Heart right ventricle (tissue), 16 donors: ENCODE results near the gene AFDN. TPM values are rescaled to one million over a fixed set of nuclear protein-coding genes. Genes with fewer than 3 reads are reported as not detected.

Experiments used
- ATAC-seq, 8 donors: fragments of 200-7000 bp; cut with Tn5 transposase; one replicate each; pipeline ENCODE4 v1.9.1; 2020; ENCODE audit warnings: mild to moderate bottlenecking in 8 of 8, moderate library complexity in 8 of 8, moderate number of reproducible peaks in 1 of 8
- DNase-seq, 2 donors: peaks; one replicate each; pipeline ENCODE4 v3.0.0-alpha.2; 2020
- H3K27ac ChIP-seq, 10 donors: fragments of 200-600 bp; sonication (generic) in 2 of 10; one replicate each; pipeline versions ENCODE4 v1.5.0 to v1.8.0; 2020 to 2022; ENCODE audit warnings: mild to moderate bottlenecking in 3 of 10
- H3K27me3 ChIP-seq, 7 donors: fragments of 200-600 bp; one replicate each; pipeline ENCODE4 v1.8.0; 2021 to 2022; ENCODE audit warnings: mild to moderate bottlenecking in 2 of 7
- H3K36me3 ChIP-seq, 9 donors: fragments of 200-600 bp; sonication (generic) in 1 of 9; one replicate each; pipeline versions ENCODE4 v1.5.0 to v1.8.0; 2020 to 2022; ENCODE audit warnings: mild to moderate bottlenecking in 2 of 9
- H3K4me1 ChIP-seq, 9 donors: fragments of 200-600 bp; sonication (generic) in 1 of 9; one replicate each; pipeline versions ENCODE4 v1.5.0 to v1.8.0; 2020 to 2022; ENCODE audit warnings: mild to moderate bottlenecking in 4 of 9
- H3K4me3 ChIP-seq, 10 donors: fragments of 200-600 bp; sonication (generic) in 2 of 10; one replicate each; pipeline versions ENCODE4 v1.5.0 to v1.8.0; 2020 to 2022; ENCODE audit warnings: mild to moderate bottlenecking in 7 of 10, moderate library complexity in 2 of 10
- H3K9me3 ChIP-seq, 11 donors: fragments of 200-600 bp in 10 of 11; sonication (generic) in 2 of 11; one replicate each; pipeline versions ENCODE4 v1.5.0 to v1.8.0; 2013 to 2022; ENCODE audit warnings: mild to moderate bottlenecking in 2 of 11, control low read depth in 1 of 11, moderate library complexity in 1 of 11
- CTCF ChIP-seq, 9 donors: fragments of 200-600 bp; sonication (generic) in 2 of 9; IDR thresholded peaks; one replicate each; pipeline versions ENCODE4 v1.5.0 to v1.8.0; 2021 to 2022; ENCODE audit warnings: antibody characterized with exemption in 9 of 9, mild to moderate bottlenecking in 5 of 9, moderate library complexity in 1 of 9
- WGBS, 2 donors: extraction: QIAGEN DNeasy Blood & Tissue Kit; methylation state at CpG; one replicate each; pipeline ENCODE4 v1.1.7; 2013; ENCODE audit warnings: inconsistent platforms in 1 of 2; 5-methylcytosine and 5-hydroxymethylcytosine counted together
- intact Hi-C, 10 donors: fragments of 100-400 bp; cut with DNase I; formaldehyde crosslinking; loops; one replicate each; pipeline versions ENCODE4 v1.11.1 to v1.14.2; 2022
- polyA plus RNA-seq, 2 donors: library from polyadenylated mRNA; stranded (reverse); fragments of 200-250 nt; gene quantifications; one replicate each; pipeline ENCODE4 v1.2.3, GENCODE V29; 2013
- total RNA-seq, 10 donors: library from RNA; stranded (reverse); fragmentation: NEBNext Ultra II Directional in 3 of 10; extraction: Animal tissue kit (Norgen Biotek cat#: 25700) in 3 of 10; gene quantifications; one replicate each; pipeline versions ENCODE4 v1.2.1 to v1.2.4, GENCODE V29; 2021 to 2023
- donor health status: Arrhythmogenic right ventricular cardiomyopathy.
- donor health status: ischemic (EF 13 %, LVEDD 7.1; RV severe dilation, severe dysfunction).
- donor health status: healthy with polysubstance abuse.
- donor health status: DM: no; HTN: yes; CAD: no.
- donor health status: DM: no; HTN: no; CAD: no.
- donor health status: ischemic (EF 25% LVEDD 6.9; RV normal size, moderate dysfunction).
- donor health status: ischemic (EF 25% LVEDD 5.7; RV mildly dilated, moderate dysfunction).
- donor health status: healthy.
- donor health status: DM: yes; HTN: yes; CAD: no.
- donor health status: Ischemic cardiomyopathy.
- donor health status: ischemic (EF 35%, LVEDD 5.7; RV mildly dilated, moderate dysfunction).
- donor health status: nonischemic (EF 11% LVEDD 7.7; RV severe dilation, severe dysfunction).
- donor health status: DM: yes; HTN: yes; CAD: no.
- donor health status: PGD.
- donor health status: ischemic (EF 29% LVEDD 5.4; RV normal size, mild dysfunction).
- donor health status: nonischemic (EF 23%, LVEDD 6.1; RV moderate dilation, normal function).

AFDN gene
- total and polyA plus RNA-seq, 12 donors = 17.4 to 79.9 (median 58.0) TPM

GRCh38 chr6:167944130-167944529 lies 117.4 kb downstream of the AFDN start:
- whole genome bisulfite sequencing, 2 donors = 94 to 95% methylated on average over 4 of the region's 4 CpGs
- TF ChIP-seq CTCF (IDR thresholded peaks at IDR 0.05) = no peak
- intact Hi-C loops = no loop called here
- Histone ChIP-seq H3K27me3 (no peaks in the 10 kb centered on the region), H3K4me3 (no peak overlapping the region), H3K4me1 (peaks cover 0 to 9% (median 0%) of the 10 kb centered on the region in 9 donors), H3K27ac (no peak overlapping the region), H3K9me3 (no peaks in the 10 kb centered on the region), H3K36me3 (peaks cover 0 to 72% (median 50%) of the 10 kb centered on the region in 9 donors)
- ATAC-seq = no peak
- DNase-seq = no peak

- intact Hi-C loops = no loop called here
- peaks cover 0 to 91% (median 69%) of the 10 kb centered on the region in 9 donors for H3K36me3 ChIP-seq
- H3K4me3 ChIP-seq = no peak overlapping the region
- H3K9me3 ChIP-seq = no peaks in the 10 kb centered on the region
- no peaks in the 10 kb centered on the region for H3K27me3 ChIP-seq
- DNase-seq (no peak), ATAC-seq (no peak)
- no peak overlapping the region for H3K27ac ChIP-seq
- 83 to 88% methylated on average over 11 of the region's 11 CpGs for WGBS, 2 donors
- peaks cover 0 to 7% (median 0%) of the 10 kb centered on the region in 9 donors for H3K4me1 ChIP-seq
- TF ChIP-seq CTCF (IDR thresholded peaks at IDR 0.05) = no peak
These were observed 119.3 kb downstream of the AFDN start for GRCh38 chr6:167946007-167946406.

GRCh38 chr6:167946604-167947003 lies 119.9 kb downstream of the AFDN start:
- no peak for DNase-seq
- no peak for ATAC-seq
- Histone ChIP-seq H3K4me3 (no peak overlapping the region), H3K36me3 (peaks cover 0 to 97% (median 75%) of the 10 kb centered on the region in 9 donors), H3K27me3 (no peaks in the 10 kb centered on the region), H3K27ac (no peak overlapping the region), H3K4me1 (peaks cover 0 to 7% (median 0%) of the 10 kb centered on the region in 9 donors), H3K9me3 (no peaks in the 10 kb centered on the region)
- intact Hi-C loops = no loop called here
- WGBS, 2 donors = 62 to 65% methylated on average over 5 of the region's 5 CpGs
- no peak for TF ChIP-seq CTCF (IDR thresholded peaks at IDR 0.05)

GRCh38 chr6:167947716-167948115 lies 121.0 kb downstream of the AFDN start:
- no peak for ATAC-seq
- Histone ChIP-seq H3K4me3 (no peak overlapping the region), H3K27me3 (no peaks in the 10 kb centered on the region), H3K9me3 (no peaks in the 10 kb centered on the region), H3K36me3 (peaks cover 0 to 100% (median 86%) of the 10 kb centered on the region in 9 donors), H3K4me1 (peaks cover 0 to 9% (median 0%) of the 10 kb centered on the region in 9 donors), H3K27ac (no peak overlapping the region)
- intact Hi-C loops = no loop called here
- TF ChIP-seq CTCF (IDR thresholded peaks at IDR 0.05) = no peak
- WGBS, 2 donors = 88 to 97% methylated on average over 1 of the region's 1 CpG
- no peak for DNase-seq
